ENCODE measurements around the gene FAM13A. TPM values are rescaled to one million over a fixed set of nuclear protein-coding genes. Genes with fewer than 3 reads are reported as not detected.

Gene FAM13A
- total RNA-seq, 4 donors from 2014 or later: 17.7 to 80.3 (median 46.2) TPM

DNA sequence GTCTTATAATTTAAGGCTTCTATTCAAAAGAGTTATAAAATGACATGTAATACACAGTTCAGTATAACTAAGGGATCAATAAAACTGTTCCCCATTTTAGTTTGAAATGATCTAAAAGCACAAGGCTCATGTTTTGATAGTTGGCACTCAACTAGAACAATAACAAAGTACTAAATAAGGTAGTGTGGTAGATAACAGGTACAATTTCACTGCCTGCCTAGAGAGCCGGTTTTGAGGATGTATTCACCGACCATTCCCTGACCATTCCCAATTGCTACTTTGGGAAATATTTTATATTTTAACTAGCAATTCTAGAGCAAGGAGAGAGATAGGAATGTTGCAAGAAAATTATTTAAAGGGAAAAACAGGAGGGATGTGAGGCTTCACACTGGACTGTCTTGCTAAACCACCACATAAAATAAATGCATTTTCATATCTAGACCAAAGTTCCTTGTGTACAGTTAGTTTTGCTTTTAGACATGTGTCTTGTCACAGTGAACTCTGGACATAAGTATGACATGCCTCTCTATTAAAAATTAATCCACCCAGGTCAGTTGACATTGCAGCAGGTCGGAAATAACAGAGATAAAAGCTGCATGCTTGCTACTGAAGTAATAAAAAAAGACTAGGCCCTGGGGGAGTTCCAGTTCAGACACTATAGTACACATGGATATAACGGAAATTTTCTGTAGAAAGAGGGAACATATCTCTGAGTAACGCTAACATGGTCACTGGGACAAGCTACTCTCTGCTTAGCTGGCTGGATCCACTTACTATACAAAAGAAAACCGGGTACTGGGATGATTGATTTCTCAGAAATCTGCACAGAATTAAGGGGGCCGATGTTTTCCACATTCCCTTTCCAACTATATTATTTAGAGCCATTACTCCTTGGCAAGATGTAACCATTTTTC is 303.1 kb downstream of the FAM13A start:
- Histone ChIP-seq H3K27me3 (no peaks in the 10 kb centered on the region), H3K4me3 (no peak overlapping the region), H3K27ac (no peak overlapping the region), H3K4me1 (no peaks in the 10 kb centered on the region), H3K36me3 (no peaks in the 10 kb centered on the region), H3K9me3 (no peaks in the 10 kb centered on the region)
- intact Hi-C loops (cut with DNase I; ENCODE audit: low total_unique reads): no loop called here
- no peak for DNase-seq
- TF ChIP-seq, protein P1, sequence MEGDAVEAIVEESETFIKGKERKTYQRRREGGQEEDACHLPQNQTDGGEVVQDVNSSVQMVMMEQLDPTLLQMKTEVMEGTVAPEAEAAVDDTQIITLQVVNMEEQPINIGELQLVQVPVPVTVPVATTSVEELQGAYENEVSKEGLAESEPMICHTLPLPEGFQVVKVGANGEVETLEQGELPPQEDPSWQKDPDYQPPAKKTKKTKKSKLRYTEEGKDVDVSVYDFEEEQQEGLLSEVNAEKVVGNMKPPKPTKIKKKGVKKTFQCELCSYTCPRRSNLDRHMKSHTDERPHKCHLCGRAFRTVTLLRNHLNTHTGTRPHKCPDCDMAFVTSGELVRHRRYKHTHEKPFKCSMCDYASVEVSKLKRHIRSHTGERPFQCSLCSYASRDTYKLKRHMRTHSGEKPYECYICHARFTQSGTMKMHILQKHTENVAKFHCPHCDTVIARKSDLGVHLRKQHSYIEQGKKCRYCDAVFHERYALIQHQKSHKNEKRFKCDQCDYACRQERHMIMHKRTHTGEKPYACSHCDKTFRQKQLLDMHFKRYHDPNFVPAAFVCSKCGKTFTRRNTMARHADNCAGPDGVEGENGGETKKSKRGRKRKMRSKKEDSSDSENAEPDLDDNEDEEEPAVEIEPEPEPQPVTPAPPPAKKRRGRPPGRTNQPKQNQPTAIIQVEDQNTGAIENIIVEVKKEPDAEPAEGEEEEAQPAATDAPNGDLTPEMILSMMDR (IDR thresholded peaks at IDR 0.05): no peak
- no peak for TF ChIP-seq POLR2A (IDR thresholded peaks at IDR 0.05)

DNA sequence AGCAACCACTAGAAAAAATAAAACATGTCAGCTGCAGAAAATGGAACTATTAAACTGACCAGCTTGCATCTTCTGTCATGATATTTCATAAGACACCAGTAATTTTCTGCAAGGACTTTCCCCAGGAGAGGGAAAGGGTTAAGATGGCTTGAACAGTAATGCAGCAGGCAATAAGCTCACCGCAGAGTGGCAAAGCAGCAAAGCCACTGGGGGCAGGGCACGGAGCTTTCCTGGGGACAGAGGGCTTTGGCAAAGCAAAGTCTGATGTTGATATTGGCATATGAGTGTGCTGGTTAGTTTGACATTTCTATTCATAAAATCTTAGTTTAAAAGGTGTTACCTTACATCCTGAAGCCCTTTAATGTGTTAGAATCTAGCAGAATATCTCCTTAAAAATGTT is 304.2 kb downstream of the FAM13A start:
- Histone ChIP-seq H3K9me3 (no peaks in the 10 kb centered on the region), H3K36me3 (no peaks in the 10 kb centered on the region), H3K4me3 (no peak overlapping the region), H3K27me3 (no peaks in the 10 kb centered on the region), H3K27ac (no peak overlapping the region), H3K4me1 (no peaks in the 10 kb centered on the region)
- TF ChIP-seq, protein P1 (IDR thresholded peaks at IDR 0.05): no peak
- no peak for TF ChIP-seq POLR2A (IDR thresholded peaks at IDR 0.05)
- no peak for DNase-seq
- intact Hi-C loops (cut with DNase I; ENCODE audit: low total_unique reads): no loop called here

DNA sequence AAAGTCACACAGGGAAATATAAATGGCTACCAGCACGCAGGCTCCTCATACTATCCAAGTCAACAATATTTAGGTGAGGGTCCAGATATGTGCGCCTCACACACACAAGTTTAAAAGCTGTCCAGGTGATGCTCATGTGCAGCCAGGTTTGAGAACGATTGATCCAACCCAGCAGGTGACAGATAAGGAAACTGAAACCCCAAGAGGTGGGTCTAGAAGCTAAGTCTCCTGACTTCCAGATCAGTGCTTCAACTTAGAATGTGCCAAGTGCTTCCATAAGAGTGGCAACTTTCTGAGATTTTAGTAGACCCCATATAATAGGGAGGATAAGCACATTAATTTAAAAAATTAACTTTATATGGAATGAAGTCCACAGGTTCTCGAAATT is 304.9 kb downstream of the FAM13A start:
- Histone ChIP-seq H3K4me1 (no peaks in the 10 kb centered on the region), H3K27ac (no peak overlapping the region), H3K36me3 (no peaks in the 10 kb centered on the region), H3K27me3 (no peaks in the 10 kb centered on the region), H3K9me3 (no peaks in the 10 kb centered on the region), H3K4me3 (no peak overlapping the region)
- intact Hi-C loops (cut with DNase I; ENCODE audit: low total_unique reads): no loop called here
- no peak for TF ChIP-seq POLR2A (IDR thresholded peaks at IDR 0.05)
- TF ChIP-seq, protein P1 (IDR thresholded peaks at IDR 0.05): no peak
- no peak for DNase-seq

DNA sequence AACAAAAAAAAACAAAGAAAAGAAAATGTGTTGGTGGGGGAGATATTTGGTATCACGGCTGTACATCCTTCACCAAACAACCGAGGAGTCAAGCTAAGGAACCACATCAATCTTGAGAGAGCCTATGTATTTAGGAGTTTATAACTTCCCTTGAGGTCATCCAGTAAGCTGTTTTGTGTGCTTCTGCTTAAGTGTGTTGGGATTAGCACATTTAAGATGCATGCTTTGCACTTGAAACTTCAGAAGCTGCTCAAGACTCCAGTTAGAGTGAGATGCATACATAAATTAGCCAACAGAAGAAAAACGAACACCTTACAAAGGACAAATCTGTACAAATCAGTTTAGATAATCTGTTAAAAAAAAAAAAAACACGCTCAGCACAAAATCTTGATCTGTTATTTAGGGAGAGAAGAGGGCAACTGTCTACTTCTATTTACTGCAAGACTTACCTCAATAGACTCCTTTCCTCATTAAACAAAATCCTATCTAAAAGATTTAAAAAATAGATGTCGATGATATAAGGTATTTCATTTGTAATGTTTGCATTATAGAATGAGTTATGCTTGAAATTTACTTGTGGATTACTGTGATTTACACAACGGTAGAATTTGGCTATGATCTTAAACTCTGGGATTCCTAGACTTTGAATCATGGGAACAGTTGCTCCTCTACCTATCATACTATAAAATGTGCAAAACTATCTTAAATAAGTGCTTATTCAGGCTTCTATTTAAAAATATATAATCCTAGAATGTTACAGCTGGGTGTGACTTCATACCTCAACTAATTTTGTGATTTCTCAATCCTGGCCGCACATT is 305.5 kb downstream of the FAM13A start:
- no peak overlapping the region for H3K27ac ChIP-seq
- DNase-seq: no peak
- no peaks in the 10 kb centered on the region for H3K27me3 ChIP-seq
- H3K9me3 ChIP-seq: no peaks in the 10 kb centered on the region
- no peaks in the 10 kb centered on the region for H3K4me1 ChIP-seq
- peaks cover 0 to 1% of the 10 kb centered on the region in 2 donors for H3K36me3 ChIP-seq
- intact Hi-C loops (cut with DNase I; ENCODE audit: low total_unique reads): no loop called here
- TF ChIP-seq, protein P1 (IDR thresholded peaks at IDR 0.05): no peak
- TF ChIP-seq POLR2A (IDR thresholded peaks at IDR 0.05): no peak
- no peak overlapping the region for H3K4me3 ChIP-seq

DNA sequence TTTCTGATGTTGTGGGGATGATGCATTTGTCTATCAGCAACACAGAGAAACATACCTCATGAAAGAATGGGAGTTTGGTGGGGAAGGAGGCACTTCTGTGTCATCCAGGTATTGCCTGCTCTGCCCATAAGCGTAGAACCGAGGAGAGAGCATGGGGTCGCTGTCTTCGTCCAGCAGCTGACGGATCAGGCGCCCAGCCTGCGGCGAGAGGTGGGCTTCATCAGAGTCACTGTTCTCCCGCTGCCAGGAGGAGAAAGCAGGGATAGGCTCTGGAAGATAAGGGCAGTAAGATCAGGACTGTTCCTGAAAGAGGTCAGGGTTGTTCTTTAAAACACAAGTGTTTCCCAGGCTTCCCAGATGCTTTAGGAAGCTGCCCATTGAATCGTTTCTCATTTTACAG is 306.6 kb downstream of the FAM13A start:
- no peaks in the 10 kb centered on the region for H3K9me3 ChIP-seq
- no peak overlapping the region for H3K4me3 ChIP-seq
- H3K4me1 ChIP-seq: no peaks in the 10 kb centered on the region
- peaks cover 0 to 1% of the 10 kb centered on the region in 2 donors for H3K36me3 ChIP-seq
- intact Hi-C loops (cut with DNase I; ENCODE audit: low total_unique reads): no loop called here
- no peak overlapping the region for H3K27ac ChIP-seq
- no peaks in the 10 kb centered on the region for H3K27me3 ChIP-seq
- DNase-seq: no peak
- TF ChIP-seq, protein P1 (IDR thresholded peaks at IDR 0.05): no peak
- no peak for TF ChIP-seq POLR2A (IDR thresholded peaks at IDR 0.05)

All from uterus (tissue), 4 donors.